Bone marrow (tissue), 2 donors: ENCODE data around the gene ANXA4.
A peak's percentile ranks its signal among the peaks of the same experiment; 100 is the strongest.
"Not testable (repeated sequence)": the region's sequence is repeated elsewhere in the genome, so short reads cannot be mapped to it uniquely, and the experiment has no call there.

Source experiments
- DNase-seq, 2 donors: peaks; one replicate each; lab custom pipeline; 2025; lab: John Stamatoyannopoulos, UW

The ANXA4 gene

GRCh38 chr2:69754633-69755032, 12.7 kb downstream of the ANXA4 start:
- DNase-seq: no peak

GRCh38 chr2:69755862-69756467, 14.0 kb downstream of the ANXA4 start:
- DNase-seq: peak in 1 of 2 donors; percentile 52

DNA sequence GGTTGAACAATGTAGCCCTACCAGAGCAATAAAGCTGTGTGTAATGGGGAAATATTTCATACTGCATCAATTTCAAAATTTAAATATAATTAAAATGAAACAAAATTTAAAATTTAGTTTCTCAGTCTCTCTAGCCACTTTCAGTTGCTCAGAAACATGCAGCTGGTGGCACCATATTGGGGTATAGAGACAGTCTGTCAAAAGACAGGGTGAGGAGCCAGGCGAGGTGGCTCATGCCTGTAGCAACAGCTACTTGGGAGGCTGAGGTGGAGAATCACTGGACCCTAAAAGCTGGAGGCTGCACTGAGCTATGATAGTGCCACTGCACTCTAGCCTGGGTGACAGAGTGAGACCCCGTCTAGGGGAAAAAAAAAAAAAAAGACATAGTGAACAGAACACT, 20.1 kb downstream of the ANXA4 start:
- no peak for DNase-seq

GRCh38 chr2:69762513-69763494, 20.9 kb downstream of the ANXA4 start:
- DNase-seq: no peak

DNA sequence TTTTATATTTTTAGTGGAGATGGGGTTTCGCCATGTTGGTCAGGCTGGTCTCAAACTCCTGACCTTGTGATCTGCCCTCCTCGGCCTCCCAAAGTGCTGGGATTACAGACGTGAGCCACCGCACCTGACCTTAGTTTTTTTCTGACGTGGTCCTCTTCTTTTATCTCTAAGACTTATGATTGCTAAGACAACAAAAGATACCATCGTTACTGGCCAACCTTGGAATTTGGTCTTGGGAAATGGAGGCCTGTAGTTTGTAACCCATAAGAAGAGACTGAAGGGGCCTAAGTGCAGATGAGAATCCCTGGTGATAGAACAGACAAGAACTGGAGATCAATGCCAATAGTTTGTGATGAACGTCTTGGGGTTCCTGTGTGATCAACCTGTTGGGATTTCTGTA, 21.9 kb downstream of the ANXA4 start:
- DNase-seq: not testable (repeated sequence)

GRCh38 chr2:69764286-69765095, 22.6 kb downstream of the ANXA4 start:
- no peak for DNase-seq

GRCh38 chr2:69765096-69765380, 23.1 kb downstream of the ANXA4 start:
- no peak for DNase-seq

DNA sequence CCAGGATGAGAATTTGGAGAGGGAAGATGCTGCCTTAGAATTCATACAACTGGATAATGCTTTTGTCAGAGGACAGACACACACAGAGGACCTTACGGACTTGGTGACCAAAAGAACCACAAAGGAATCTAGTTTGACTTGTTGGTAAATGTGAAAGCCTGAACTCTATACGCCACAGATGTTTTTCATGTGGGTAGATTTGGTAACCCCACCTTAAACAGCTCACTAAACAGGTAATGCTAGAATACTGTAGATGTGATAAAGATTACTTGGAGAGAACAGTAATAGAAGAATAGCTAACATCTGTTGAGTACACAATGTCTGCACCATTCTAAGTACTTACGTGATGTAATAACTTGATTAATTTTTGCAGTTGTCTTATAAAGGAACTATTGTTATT, 24.1 kb downstream of the ANXA4 start:
- DNase-seq: no peak

- DNase-seq: no peak
These were observed 25.1 kb downstream of the ANXA4 start for GRCh38 chr2:69767034-69767433.

DNA sequence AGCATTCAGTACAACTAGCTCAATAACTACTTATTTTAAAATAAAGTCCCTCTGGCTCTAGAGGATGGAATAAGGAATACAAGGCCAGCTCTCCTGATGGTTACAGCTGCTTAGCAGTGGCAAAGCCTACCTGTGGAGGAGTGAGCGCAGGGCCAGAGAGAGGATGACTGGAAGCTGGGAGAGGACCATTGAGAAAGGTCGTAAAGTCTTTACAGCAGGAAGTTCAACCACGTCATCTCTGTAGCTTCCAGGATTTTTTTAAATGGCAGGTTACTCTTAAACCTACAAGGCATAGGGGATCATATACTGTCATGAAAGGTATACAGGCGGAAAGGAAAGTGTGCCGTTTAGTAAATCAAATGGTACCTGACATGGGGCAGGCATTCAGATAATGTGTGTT, 26.3 kb downstream of the ANXA4 start:
- DNase-seq: no peak

DNA sequence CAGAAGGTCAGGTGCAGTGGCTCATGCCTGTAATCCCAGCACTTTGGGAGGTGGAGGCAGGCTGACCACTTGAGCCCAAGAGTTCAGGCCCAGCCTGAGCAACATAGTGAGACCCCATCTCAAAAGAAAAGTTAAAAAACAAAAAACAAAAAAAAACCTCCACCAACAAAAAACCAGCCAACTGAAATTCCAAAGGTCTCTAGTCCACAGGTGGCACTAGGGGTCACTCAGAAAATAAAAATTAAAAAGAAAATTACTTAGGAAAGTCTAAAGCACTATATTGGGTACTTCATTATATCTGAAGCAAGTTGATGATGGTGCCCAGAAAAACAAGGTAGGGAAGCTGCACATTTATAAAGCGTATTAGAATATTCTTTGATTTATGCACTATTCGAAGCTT, 26.9 kb downstream of the ANXA4 start:
- no peak for DNase-seq

- DNase-seq: no peak
These were observed 27.3 kb downstream of the ANXA4 start for GRCh38 chr2:69769272-69769671.

DNA sequence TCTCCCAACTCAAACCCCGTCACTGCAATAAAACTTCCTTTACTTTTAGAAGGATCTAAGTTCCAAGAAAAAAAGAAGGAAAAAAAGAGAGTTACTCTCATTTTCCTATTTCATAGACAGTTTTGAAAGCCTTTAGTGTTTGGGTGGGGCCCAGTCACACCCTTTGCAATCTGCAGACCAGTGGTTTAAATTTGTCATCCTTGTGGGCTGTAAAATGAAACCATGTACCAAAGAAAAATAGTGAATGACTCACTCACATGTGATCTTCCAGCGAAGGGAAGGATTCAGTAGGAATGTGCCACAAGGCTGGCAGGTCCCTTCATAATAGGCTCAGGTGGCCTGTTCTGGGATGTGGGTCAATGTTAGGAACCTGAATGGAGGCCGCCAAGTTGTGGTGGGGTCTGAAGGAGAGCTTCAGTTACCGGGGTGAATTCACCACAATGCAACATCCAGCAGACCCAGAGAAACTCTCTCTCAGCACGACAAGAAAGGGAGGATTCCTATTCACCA, 28.3 kb downstream of the ANXA4 start:
- DNase-seq: peak; percentile 5 to 71

DNA sequence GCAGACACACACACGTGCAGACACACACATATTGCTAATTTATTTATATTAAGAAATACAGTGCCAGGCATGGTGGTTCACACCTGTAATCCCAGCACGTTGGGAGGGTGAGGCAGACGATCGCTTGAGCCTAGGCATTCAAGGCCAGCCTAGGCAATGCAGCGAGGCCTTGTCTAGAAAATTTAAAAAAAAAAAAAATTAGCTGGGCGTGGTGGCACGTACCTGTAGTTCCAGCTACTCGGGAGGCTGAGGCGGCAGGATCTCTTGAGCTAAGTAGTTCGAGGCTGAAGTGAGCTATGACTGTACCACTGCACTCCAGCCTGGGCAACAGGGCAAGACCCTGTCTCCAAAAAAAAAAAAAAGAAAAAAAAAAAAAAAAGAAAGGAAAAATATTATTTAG, 28.8 kb downstream of the ANXA4 start:
- DNase-seq: no peak

DNA sequence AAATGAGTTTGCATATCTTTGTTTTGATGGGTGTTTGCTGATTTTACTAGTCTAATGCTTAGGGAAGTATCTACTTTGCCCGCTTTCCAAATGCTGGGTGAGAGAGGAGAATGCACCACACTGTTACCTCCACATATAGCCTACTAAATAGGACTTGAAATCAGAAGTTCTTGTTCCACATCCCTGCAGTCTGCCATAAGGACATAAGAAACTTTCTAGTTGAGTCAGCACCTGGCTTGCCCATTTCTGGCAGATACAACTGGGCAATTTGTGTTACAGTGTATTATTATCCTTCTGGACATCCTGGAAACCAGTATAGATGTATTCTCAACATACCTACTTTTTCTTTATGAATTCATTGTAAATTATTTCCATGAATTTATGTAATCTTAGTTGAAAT, 29.5 kb downstream of the ANXA4 start:
- DNase-seq: no peak

DNA sequence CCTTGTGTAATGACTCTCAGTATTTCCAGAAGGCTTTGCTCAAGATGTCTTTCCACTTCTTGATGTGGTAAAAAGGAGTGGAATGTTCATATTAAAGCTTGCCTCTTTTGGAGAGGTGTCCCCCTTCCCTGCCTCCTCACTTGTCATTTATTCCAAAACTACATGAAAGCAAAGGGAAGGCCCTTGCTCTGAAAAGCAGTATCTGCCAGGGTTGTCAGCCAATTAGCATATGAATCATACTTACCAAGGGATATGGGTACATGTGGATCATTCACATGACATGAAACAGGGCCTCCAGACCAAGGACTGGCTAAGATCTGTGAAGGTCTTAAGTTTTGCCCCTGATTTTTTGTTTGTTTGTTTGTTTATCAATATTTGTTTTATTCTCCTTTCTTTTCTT, 31.3 kb downstream of the ANXA4 start:
- DNase-seq: no peak

- not testable (repeated sequence) for DNase-seq
These were observed 32.5 kb downstream of the ANXA4 start for GRCh38 chr2:69774258-69774983.

DNA sequence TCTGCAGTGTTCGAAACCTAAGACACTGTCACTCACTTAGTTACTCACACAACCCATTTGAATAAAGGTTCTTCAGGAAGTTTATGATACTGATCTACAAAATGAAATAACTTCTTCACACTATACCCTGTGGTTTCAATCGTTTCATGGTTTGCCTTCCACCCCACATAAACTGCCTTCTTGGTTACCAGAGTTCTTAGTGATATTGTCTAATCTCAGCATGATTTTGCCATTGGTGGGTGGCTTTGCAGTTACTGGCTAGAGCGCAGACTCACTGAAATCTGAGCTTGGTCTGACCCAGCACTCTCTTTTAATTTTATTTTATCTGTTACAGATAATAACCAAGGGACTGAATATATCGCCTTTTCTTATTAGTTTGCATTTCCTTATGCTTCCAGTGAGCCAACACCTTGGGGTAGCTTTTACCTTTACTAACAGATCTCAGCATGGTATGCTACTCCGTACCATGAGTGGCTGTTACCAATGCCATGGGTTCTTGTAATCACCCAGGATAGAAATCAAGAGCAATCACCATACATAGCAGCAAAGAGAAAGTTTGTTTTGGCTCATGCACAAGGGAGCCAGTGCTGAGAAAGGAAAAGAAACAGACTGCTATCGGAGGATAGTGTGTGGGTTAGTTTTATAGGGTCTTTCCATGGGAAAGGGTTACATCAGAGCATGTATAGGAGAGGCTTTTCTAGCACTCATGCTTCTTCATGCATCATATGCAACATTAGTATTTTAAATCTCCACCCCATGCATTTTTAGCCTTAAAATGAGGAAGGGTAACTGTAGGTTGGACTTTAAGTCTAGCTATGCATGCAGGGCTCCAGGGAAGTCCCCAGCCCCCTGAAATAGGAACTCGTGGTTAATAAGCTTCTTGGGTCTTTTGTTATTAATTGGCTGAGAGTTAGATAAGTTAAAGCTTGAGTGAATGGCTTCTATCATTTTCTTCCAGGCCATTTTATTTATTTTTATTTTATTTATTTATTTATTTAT, 33.3 kb downstream of the ANXA4 start:
- no peak for DNase-seq

- DNase-seq: no peak
These were observed 35.2 kb downstream of the ANXA4 start for GRCh38 chr2:69776886-69777785.

- no peak for DNase-seq
These were observed 35.8 kb downstream of the ANXA4 start for GRCh38 chr2:69777786-69778105.
